ENCODE data around the gene SLC10A6.

GRCh38 chr4:86775061-86775460 is 74.1 kb downstream of the SLC10A6 start:
- no peak for TF ChIP-seq EZH2 (IDR thresholded peaks at IDR 0.05; ENCODE audit: borderline replicate concordance, low read depth, low read length, poor library complexity, severe bottlenecking)
- TF ChIP-seq, protein P1, sequence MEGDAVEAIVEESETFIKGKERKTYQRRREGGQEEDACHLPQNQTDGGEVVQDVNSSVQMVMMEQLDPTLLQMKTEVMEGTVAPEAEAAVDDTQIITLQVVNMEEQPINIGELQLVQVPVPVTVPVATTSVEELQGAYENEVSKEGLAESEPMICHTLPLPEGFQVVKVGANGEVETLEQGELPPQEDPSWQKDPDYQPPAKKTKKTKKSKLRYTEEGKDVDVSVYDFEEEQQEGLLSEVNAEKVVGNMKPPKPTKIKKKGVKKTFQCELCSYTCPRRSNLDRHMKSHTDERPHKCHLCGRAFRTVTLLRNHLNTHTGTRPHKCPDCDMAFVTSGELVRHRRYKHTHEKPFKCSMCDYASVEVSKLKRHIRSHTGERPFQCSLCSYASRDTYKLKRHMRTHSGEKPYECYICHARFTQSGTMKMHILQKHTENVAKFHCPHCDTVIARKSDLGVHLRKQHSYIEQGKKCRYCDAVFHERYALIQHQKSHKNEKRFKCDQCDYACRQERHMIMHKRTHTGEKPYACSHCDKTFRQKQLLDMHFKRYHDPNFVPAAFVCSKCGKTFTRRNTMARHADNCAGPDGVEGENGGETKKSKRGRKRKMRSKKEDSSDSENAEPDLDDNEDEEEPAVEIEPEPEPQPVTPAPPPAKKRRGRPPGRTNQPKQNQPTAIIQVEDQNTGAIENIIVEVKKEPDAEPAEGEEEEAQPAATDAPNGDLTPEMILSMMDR (conservative IDR thresholded peaks at IDR 0.05; ENCODE audit: low read depth, low read length): no peak
